Kidney epithelial cell (primary cell): ENCODE data around the gene WWC2. TPM values are rescaled to one million over a fixed set of nuclear protein-coding genes. Genes with fewer than 3 reads are reported as not detected.
"Not testable (repeated sequence)": the region's sequence is repeated elsewhere in the genome, so short reads cannot be mapped to it uniquely, and the experiment has no call there.

ENCODE experiments used
- DNase-seq: peaks from one replicate; pipeline ENCODE4 v3.0.0-alpha.2; 2010; ENCODE audit warnings: low read depth
- H3K27me3 ChIP-seq: 2 replicates; pipeline ENCODE4 v1.6.0; 2011; ENCODE audit warnings: low read length; ENCODE audit not compliant: control insufficient read depth, insufficient read depth
- H3K36me3 ChIP-seq: 2 replicates; pipeline ENCODE4 v1.5.1; 2011; ENCODE audit warnings: low read length; ENCODE audit not compliant: control insufficient read depth, insufficient read depth
- H3K4me3 ChIP-seq: 2 replicates; pipeline ENCODE4 v1.5.1; 2011; ENCODE audit warnings: low read depth, mild to moderate bottlenecking, control low read depth, low read length
- total RNA-seq: library from RNA; depleted of rRNA; stranded (reverse); fragments of >200 nt; gene quantifications from 2 replicates; pipeline ENCODE4 v1.2.3, GENCODE V29; 2015
- TF ChIP-seq, protein P1 (sequence below): IDR thresholded peaks from 2 replicates; pipeline ENCODE4 v1.5.1; 2011; ENCODE audit warnings: mild to moderate bottlenecking, moderate library complexity, low read length, control low read depth, inconsistent platforms; ENCODE audit not compliant: insufficient read depth, poor library complexity, severe bottlenecking

The WWC2 gene
- total RNA-seq, 1 donor from 2014 or later: 29.0 TPM

DNA sequence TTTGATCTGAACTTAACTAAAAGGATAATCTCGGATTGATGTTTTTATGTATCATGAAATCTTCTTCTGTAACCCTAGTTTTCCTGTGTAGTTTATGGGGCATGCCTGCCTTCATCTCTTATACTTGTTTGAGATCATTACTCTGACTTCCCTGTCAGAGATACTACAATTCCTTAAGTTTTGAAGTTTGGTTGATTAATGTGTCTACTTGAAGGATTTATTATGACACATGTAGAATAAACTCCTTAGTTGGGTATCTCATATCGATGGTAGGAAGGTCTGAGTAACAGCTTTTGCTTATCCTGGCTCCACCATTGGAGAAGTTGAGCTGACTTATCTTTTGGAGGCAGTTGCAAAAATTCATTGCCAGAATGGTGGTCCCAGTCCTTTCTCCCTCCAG, 46.7 kb downstream of the WWC2 start:
- TF ChIP-seq, protein P1, sequence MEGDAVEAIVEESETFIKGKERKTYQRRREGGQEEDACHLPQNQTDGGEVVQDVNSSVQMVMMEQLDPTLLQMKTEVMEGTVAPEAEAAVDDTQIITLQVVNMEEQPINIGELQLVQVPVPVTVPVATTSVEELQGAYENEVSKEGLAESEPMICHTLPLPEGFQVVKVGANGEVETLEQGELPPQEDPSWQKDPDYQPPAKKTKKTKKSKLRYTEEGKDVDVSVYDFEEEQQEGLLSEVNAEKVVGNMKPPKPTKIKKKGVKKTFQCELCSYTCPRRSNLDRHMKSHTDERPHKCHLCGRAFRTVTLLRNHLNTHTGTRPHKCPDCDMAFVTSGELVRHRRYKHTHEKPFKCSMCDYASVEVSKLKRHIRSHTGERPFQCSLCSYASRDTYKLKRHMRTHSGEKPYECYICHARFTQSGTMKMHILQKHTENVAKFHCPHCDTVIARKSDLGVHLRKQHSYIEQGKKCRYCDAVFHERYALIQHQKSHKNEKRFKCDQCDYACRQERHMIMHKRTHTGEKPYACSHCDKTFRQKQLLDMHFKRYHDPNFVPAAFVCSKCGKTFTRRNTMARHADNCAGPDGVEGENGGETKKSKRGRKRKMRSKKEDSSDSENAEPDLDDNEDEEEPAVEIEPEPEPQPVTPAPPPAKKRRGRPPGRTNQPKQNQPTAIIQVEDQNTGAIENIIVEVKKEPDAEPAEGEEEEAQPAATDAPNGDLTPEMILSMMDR: no peak
- Histone ChIP-seq H3K4me3 (no peak overlapping the region), H3K27me3 (no peaks in the 10 kb centered on the region), H3K36me3 (no peaks in the 10 kb centered on the region)
- DNase-seq: no peak

DNA sequence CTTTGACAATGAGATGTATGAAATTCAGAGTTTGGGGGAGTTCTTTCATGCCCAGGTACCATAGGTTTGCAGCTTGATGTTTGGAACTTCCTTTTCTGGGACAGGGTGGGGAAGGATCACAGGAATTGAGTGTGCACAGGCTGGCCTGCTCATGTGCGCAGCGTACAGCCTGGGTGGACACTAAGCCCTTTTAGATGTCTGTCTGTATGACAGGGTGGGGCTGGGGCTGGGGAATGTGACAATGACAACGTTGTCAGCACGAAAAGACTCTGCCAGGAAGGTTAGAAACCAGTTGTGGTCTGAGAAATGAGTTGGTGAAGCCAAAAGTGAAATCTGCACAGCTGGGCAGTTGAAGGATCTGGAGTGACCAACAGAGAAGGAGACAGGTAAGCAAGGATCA, 47.4 kb downstream of the WWC2 start:
- TF ChIP-seq, protein P1: no peak
- H3K4me3 ChIP-seq: no peak overlapping the region
- H3K27me3 ChIP-seq: no peaks in the 10 kb centered on the region
- no peaks in the 10 kb centered on the region for H3K36me3 ChIP-seq
- DNase-seq: no peak

DNA sequence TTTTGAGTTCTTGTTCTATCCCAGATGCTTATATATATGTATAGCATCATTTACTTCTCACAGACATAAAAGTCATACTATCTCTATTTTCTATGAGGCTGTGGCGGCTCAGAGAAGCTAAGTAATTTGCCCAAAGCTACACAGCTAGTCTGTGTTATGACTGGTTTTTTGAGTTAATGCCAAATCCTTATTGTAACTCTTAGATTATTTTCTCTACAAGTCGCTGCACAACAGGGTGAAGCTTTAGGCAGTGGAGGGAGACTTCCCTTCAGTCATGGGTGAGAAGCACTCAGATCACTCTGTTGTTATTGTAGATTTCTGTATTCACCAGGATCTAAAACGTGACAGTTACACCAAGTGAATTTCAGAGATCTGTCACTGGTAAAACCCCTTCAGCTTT, 48.1 kb downstream of the WWC2 start:
- Histone ChIP-seq H3K27me3 (no peaks in the 10 kb centered on the region), H3K36me3 (no peaks in the 10 kb centered on the region), H3K4me3 (no peak overlapping the region)
- DNase-seq: no peak
- TF ChIP-seq, protein P1: no peak

DNA sequence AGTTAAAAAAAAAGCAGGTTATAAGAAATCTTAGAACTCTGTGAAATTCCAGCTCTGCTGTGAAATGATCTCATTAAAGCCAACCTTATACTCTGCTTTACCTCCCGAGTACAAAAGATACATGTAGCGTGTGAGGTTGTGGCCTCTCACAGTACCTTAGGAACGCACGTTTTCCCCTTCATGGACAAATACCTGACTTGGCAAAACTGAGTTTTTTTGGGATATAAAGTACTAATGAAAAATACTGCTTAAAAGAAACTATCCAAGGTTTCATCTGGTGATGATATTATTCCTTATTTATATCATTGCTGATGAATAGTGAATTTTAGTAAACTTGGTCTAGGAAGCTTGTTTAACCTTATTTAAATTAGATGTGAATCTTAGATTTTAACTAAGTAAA, 48.9 kb downstream of the WWC2 start:
- no peak for DNase-seq
- Histone ChIP-seq H3K4me3 (no peak overlapping the region), H3K27me3 (no peaks in the 10 kb centered on the region), H3K36me3 (no peaks in the 10 kb centered on the region)
- TF ChIP-seq, protein P1: no peak

DNA sequence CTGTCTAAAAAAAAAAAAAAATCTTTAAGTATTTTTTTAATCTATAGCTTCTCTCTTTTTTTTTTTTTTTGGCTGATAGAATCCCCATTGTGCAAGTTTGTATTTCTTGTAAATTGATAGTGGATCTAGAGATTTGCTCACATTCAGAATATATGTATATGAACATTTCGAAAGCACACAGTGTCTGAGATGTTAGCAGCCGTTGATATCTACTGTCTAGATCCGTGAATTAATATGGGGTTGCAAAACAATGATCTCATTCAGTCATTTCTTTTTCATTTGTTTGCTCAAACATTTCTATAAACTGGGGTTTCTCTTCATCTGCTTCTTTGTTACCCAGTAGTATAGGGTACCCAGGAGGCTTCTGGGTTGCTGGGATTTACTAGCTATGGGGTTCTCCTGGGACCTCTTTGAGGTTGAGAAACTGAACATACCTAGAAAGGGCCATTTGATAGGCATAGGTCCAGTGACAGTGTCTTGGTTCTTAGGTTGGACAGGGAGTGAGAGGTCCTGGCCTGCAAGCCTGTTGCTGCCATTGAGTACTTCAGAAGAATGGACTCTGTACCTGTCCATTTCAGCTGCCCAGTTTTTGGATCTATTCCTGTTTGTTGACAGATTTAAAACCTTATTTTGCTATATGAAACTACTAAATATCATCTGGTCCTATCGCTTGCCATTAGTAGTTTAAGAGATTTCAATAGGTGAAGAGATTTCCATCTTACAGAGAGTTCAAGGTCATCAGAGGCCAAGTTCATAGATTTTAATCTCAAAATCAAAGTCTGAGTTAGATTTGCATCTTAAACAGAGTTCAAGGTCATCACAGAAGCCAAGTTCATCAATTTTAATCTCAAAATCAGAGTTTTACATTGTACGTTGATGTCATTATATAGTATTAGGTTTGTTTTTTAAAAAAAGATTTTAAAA, 50.8 kb downstream of the WWC2 start:
- no peak for DNase-seq
- Histone ChIP-seq H3K36me3 (no peaks in the 10 kb centered on the region), H3K27me3 (no peaks in the 10 kb centered on the region), H3K4me3 (no peak overlapping the region)
- TF ChIP-seq, protein P1: no peak

DNA sequence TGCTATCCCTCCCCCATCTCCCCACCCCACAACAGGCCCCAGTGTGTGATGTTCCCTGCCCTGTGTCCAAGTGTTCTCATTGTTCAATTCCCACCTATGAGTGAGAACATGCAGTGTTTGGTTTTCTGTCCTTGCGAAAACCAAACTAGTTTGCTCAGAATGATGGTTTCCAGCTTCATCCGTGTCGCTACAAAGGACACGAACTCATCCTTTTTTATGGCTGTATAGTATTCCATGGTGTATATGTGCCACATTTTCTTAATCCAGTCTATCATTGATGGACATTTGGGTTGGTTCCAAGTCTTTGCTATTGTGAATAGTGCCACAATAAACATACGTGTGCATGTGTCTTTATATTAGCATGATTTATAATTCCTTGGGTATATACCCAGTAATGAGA, 51.6 kb downstream of the WWC2 start:
- H3K27me3 ChIP-seq, H3K36me3 ChIP-seq: not testable (repeated sequence)

DNA sequence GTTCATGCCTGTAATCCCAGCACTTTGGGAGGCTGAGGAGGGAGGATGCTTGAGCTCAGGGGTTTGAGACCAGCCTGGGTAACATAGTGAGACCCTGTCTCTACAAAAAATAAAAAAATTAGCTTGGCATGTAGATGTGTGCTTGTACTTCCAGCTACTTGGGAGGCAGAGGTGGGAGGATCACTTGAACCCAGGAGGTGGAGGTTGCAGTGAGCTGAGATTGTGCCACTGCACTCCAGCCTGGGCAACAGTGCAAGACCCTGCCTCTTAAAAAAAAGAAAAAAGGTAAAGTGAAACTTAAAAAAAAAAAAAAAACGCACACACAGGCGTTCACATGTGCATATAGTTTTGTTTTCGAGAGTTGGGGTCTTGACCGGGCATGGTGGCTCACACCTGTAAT, 53.2 kb downstream of the WWC2 start:
- DNase-seq, H3K27me3 ChIP-seq, H3K36me3 ChIP-seq, H3K4me3 ChIP-seq: not testable (repeated sequence)

More for the DNA sequence above, 51.6 kb downstream of the WWC2 start:
- H3K4me3 ChIP-seq, DNase-seq: not testable (repeated sequence)
